CD4-positive, CD25-positive, alpha-beta regulatory T cell (primary cell): Measurements from ENCODE around the gene CCBE1. TPM values are rescaled to one million over a fixed set of nuclear protein-coding genes. Genes with fewer than 3 reads are reported as not detected.

Source experiments
- ATAC-seq, 2 donors: fragments of 150-1000 bp; cut with Tn5 transposase; one replicate each; pipeline ENCODE4 v1.10.0; 2021; ENCODE audit warnings: low read depth in 2 of 2, moderate number of reproducible peaks in 2 of 2, moderate library complexity in 1 of 2
- DNase-seq, 3 donors: peaks; one replicate each; pipeline versions ENCODE4 v3.0.0 to v3.0.0-alpha.2; 2012 to 2022; ENCODE audit warnings: mixed read lengths in 1 of 3
- H3K27ac ChIP-seq: one replicate; pipeline ENCODE4 v1.7.0; 2013; ENCODE audit warnings: mild to moderate bottlenecking, low read length; ENCODE audit not compliant: insufficient read depth, poor library complexity, severe bottlenecking
- H3K27me3 ChIP-seq: one replicate; pipeline ENCODE4 v1.7.0; 2013; ENCODE audit warnings: low read length; ENCODE audit not compliant: control insufficient read depth, insufficient read depth
- H3K36me3 ChIP-seq: one replicate; pipeline ENCODE4 v1.7.0; 2013; ENCODE audit warnings: mild to moderate bottlenecking, low read length, moderate library complexity; ENCODE audit not compliant: control insufficient read depth, insufficient read depth
- H3K4me1 ChIP-seq: 2 replicates; pipeline ENCODE4 v1.7.0; 2013; ENCODE audit warnings: mild to moderate bottlenecking, low read length; ENCODE audit not compliant: insufficient read depth, control insufficient read depth, poor library complexity, severe bottlenecking
- H3K4me3 ChIP-seq: one replicate; pipeline ENCODE4 v1.7.0; 2013; ENCODE audit warnings: low read depth, mild to moderate bottlenecking, low read length, moderate library complexity
- H3K9me3 ChIP-seq, 2 experiments: 1 replicate in 1 of 2; 2 replicates in 1 of 2; pipeline ENCODE4 v1.7.0; 2013; ENCODE audit warnings: low read length in 2 of 2, mild to moderate bottlenecking in 1 of 2, moderate library complexity in 1 of 2; ENCODE audit not compliant: control insufficient read depth in 2 of 2
- H3K27ac Mint-ChIP-seq, 3 donors: one replicate each; pipeline ENCODE4 v1.8.0; 2020 to 2022; ENCODE audit warnings: mild to moderate bottlenecking in 3 of 3, mixed read lengths in 3 of 3, moderate library complexity in 2 of 3
- H3K27me3 Mint-ChIP-seq: one replicate; pipeline ENCODE4 v1.8.0; 2022; ENCODE audit warnings: mild to moderate bottlenecking, mixed read lengths
- H3K36me3 Mint-ChIP-seq: one replicate; pipeline ENCODE4 v1.8.0; 2020; ENCODE audit warnings: mixed read lengths
- H3K4me1 Mint-ChIP-seq, 4 donors: one replicate each; pipeline ENCODE4 v1.8.0; 2020 to 2022; ENCODE audit warnings: mixed read lengths in 4 of 4, mild to moderate bottlenecking in 1 of 4
- H3K4me3 Mint-ChIP-seq, 4 donors: one replicate each; pipeline ENCODE4 v1.8.0; 2020 to 2022; ENCODE audit warnings: mild to moderate bottlenecking in 4 of 4, mixed read lengths in 4 of 4, moderate library complexity in 3 of 4
- H3K9me3 Mint-ChIP-seq, 7 donors: one replicate each; pipeline ENCODE4 v1.8.0; 2020 to 2022; ENCODE audit warnings: mixed read lengths in 7 of 7, mild to moderate bottlenecking in 3 of 7, moderate library complexity in 2 of 7
- polyA plus RNA-seq, 4 donors: library from polyadenylated mRNA; unstranded; fragments of 300-500 nt; fragmentation: Illumina TruSeq; gene quantifications; one replicate each; pipeline ENCODE4 v1.2.3, GENCODE V29; 2021
- total RNA-seq: library from RNA; stranded (reverse); gene quantifications from one replicate; pipeline ENCODE4 v1.2.3, GENCODE V29; 2022

CCBE1 gene
- total and polyA plus RNA-seq, 5 donors from 2014 or later = not detected

- Histone ChIP-seq H3K27me3 (peaks cover 2% of the 10 kb centered on the region), H3K4me3 (no peak overlapping the region), H3K27ac (no peak overlapping the region), H3K9me3 (no peaks in the 10 kb centered on the region), H3K4me1 (no peaks in the 10 kb centered on the region), H3K36me3 (no peaks in the 10 kb centered on the region)
- DNase-seq (peak in 1 of 3 donors; percentile 19), ATAC-seq (no peak)
- Mint-ChIP-seq H3K4me1 (peaks cover 0 to 7% (median 5%) of the 10 kb centered on the region in 4 donors), H3K27me3 (peaks cover 33% of the 10 kb centered on the region), H3K27ac (no peak overlapping the region), H3K4me3 (no peak overlapping the region), H3K9me3 (peaks cover 0 to 1% (median 0%) of the 10 kb centered on the region in 7 donors), H3K36me3 (no peaks in the 10 kb centered on the region)
These were observed 301.7 kb downstream of the CCBE1 start for GRCh38 chr18:59395226-59396175.

DNA sequence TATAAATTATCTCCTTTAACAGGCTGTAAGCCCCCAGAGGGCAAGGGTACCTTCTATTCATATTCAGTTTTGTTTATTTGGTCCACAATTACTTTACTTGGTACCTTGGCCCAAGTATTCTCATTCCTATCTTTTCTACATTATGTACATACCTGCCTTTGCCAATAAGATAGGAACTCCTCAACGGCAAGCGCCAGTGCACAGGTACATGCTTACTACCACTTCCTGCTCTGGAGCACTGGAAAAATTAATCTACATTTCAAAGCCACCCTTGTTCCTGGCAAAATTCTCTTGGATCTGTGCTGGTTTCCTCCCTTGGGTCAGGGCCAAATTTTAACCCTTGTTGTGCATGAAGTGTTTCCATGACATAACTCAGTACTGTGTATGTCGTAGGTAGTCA lies 303.8 kb downstream of the CCBE1 start:
- H3K27ac ChIP-seq = no peak overlapping the region
- no peaks in the 10 kb centered on the region for H3K36me3 ChIP-seq
- H3K9me3 ChIP-seq = no peaks in the 10 kb centered on the region
- H3K36me3 Mint-ChIP-seq = no peaks in the 10 kb centered on the region
- peaks cover 38% of the 10 kb centered on the region for H3K27me3 Mint-ChIP-seq
- H3K9me3 Mint-ChIP-seq = peaks cover 0 to 1% (median 0%) of the 10 kb centered on the region in 7 donors
- H3K4me3 ChIP-seq = no peak overlapping the region
- H3K27ac Mint-ChIP-seq = no peak overlapping the region
- DNase-seq (no peak), ATAC-seq (no peak)
- H3K4me1 Mint-ChIP-seq = peaks cover 0 to 7% (median 5%) of the 10 kb centered on the region in 4 donors
- no peaks in the 10 kb centered on the region for H3K4me1 ChIP-seq
- H3K4me3 Mint-ChIP-seq = no peak overlapping the region
- peaks cover 5% of the 10 kb centered on the region for H3K27me3 ChIP-seq

GRCh38 chr18:59388817-59389216 lies 308.4 kb downstream of the CCBE1 start:
- H3K4me3 Mint-ChIP-seq = no peak overlapping the region
- Histone ChIP-seq H3K9me3 (no peaks in the 10 kb centered on the region), H3K36me3 (no peaks in the 10 kb centered on the region), H3K4me1 (no peaks in the 10 kb centered on the region), H3K4me3 (no peak overlapping the region), H3K27ac (no peak overlapping the region), H3K27me3 (peaks cover 3% of the 10 kb centered on the region)
- peaks cover 27% of the 10 kb centered on the region for H3K27me3 Mint-ChIP-seq
- H3K4me1 Mint-ChIP-seq = no peaks in the 10 kb centered on the region
- H3K36me3 Mint-ChIP-seq = no peaks in the 10 kb centered on the region
- peaks cover 0 to 1% (median 0%) of the 10 kb centered on the region in 7 donors for H3K9me3 Mint-ChIP-seq
- DNase-seq (no peak), ATAC-seq (no peak)
- H3K27ac Mint-ChIP-seq = no peak overlapping the region

DNA sequence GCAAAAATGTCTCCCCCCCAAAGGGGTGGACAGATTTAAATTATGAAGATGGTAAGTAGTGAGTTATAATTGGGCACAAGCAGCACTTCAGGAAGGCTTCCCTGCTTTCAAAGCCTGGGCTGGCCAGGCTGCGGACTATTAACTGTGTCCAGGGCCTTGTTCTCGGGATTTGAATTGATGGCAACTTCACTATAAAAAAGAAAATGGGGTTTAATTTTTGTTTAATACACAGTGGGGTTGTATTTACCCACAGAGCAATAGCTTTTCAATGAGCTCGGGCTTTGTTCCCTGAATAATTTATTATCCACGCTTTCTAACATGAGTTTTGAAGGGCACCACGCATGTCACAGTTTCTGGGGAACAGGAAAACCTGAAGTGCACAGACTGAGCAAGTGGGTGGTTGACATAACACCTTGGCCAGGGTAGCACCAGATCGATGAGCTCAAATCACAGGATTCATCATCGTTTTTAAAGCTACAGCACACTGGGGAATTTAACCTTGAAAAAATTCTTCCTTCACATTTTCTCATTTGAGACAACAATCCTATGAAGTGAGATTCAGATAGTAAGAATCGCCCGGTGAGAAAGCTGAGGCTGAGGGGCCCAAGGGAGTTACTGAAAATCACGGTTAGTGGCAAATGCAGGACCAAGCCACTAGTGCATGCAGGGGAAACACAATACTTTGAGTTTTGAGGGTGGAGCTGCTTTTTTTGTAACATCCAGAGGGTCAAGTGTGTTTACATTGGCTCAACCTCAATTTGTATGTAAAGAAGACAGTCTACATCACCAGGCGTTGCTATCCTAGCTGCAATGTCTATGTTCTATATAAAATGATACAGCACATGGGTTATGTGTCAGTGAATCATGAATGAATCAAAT lies 309.3 kb downstream of the CCBE1 start:
- H3K4me3 ChIP-seq = no peak overlapping the region
- H3K27ac Mint-ChIP-seq = no peak overlapping the region
- H3K27me3 Mint-ChIP-seq = peaks cover 23% of the 10 kb centered on the region
- H3K4me1 Mint-ChIP-seq = no peaks in the 10 kb centered on the region
- H3K27me3 ChIP-seq = peaks cover 3% of the 10 kb centered on the region
- peaks cover 0 to 1% (median 0%) of the 10 kb centered on the region in 7 donors for H3K9me3 Mint-ChIP-seq
- no peak overlapping the region for H3K27ac ChIP-seq
- no peaks in the 10 kb centered on the region for H3K9me3 ChIP-seq
- no peaks in the 10 kb centered on the region for H3K4me1 ChIP-seq
- H3K36me3 ChIP-seq = no peaks in the 10 kb centered on the region
- ATAC-seq = no peak
- H3K4me3 Mint-ChIP-seq = no peak overlapping the region
- no peaks in the 10 kb centered on the region for H3K36me3 Mint-ChIP-seq
- no peak for DNase-seq

DNA sequence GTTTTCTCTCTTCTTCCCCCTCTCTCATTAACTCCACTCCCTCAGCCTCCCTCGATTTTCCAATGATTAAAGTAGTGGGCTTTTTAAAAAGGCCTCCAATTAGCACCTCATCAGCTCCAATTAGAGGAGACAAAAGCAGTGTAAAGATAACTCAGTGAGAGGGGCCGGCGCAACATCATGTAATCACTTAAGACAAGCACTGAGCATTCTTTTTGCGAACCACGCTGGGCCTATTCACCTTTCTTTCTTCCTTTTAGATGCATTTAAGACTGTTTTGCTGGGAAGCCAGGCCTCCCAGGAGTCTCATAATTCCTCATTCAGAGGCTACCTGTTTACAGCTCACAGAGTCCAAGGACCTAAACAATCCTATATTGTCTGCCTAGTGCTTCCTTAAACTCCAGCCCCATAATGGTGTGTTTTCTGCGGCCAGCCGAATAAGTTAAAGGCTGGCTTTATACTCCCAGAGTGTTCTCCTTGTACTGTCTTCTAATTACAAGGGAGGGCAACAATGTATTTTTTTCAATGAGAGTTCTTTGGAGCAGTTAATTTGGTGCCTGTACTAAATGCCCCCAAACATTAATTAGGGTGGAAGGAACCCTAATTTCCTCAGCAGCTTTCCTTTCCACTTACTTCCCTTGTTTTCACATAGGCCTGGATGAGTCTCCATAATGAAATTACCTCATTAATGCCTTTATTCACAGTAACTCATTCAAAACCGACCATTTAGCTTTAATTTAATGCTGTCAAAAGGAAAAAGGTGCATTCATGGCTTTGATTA lies 310.1 kb downstream of the CCBE1 start:
- no peak for DNase-seq
- H3K36me3 ChIP-seq = no peaks in the 10 kb centered on the region

GRCh38 chr18:59385191-59385590 lies 312.0 kb downstream of the CCBE1 start:
- Histone ChIP-seq H3K36me3 (no peaks in the 10 kb centered on the region), H3K27ac (no peak overlapping the region), H3K9me3 (no peaks in the 10 kb centered on the region), H3K4me3 (no peak overlapping the region), H3K27me3 (peaks cover 3% of the 10 kb centered on the region), H3K4me1 (no peaks in the 10 kb centered on the region)
- ATAC-seq (no peak), DNase-seq (no peak)
- Mint-ChIP-seq H3K9me3 (peaks cover 0 to 1% (median 0%) of the 10 kb centered on the region in 7 donors), H3K36me3 (no peaks in the 10 kb centered on the region), H3K27ac (no peak overlapping the region), H3K27me3 (peaks cover 17% of the 10 kb centered on the region), H3K4me1 (no peaks in the 10 kb centered on the region), H3K4me3 (no peak overlapping the region)

More for the DNA sequence above, 310.1 kb downstream of the CCBE1 start:
- no peaks in the 10 kb centered on the region for H3K4me1 Mint-ChIP-seq
- H3K27me3 ChIP-seq = peaks cover 3% of the 10 kb centered on the region
- no peaks in the 10 kb centered on the region for H3K4me1 ChIP-seq
- no peaks in the 10 kb centered on the region for H3K9me3 ChIP-seq
- no peak for ATAC-seq
- no peaks in the 10 kb centered on the region for H3K36me3 Mint-ChIP-seq
- H3K27ac Mint-ChIP-seq = no peak overlapping the region
- H3K4me3 Mint-ChIP-seq = no peak overlapping the region
- H3K27ac ChIP-seq = no peak overlapping the region
- H3K4me3 ChIP-seq = no peak overlapping the region
- H3K9me3 Mint-ChIP-seq = peaks cover 0 to 1% (median 0%) of the 10 kb centered on the region in 7 donors
- H3K27me3 Mint-ChIP-seq = peaks cover 18% of the 10 kb centered on the region

GRCh38 chr18:59383851-59384250 lies 313.4 kb downstream of the CCBE1 start:
- Mint-ChIP-seq H3K27me3 (peaks cover 18% of the 10 kb centered on the region), H3K4me1 (no peaks in the 10 kb centered on the region), H3K4me3 (no peak overlapping the region), H3K36me3 (no peaks in the 10 kb centered on the region), H3K9me3 (peaks cover 0 to 1% (median 0%) of the 10 kb centered on the region in 7 donors), H3K27ac (no peak overlapping the region)
- ATAC-seq = no peak
- H3K4me1 ChIP-seq = no peaks in the 10 kb centered on the region
- no peaks in the 10 kb centered on the region for H3K9me3 ChIP-seq
- H3K36me3 ChIP-seq = no peaks in the 10 kb centered on the region
- H3K4me3 ChIP-seq = no peak overlapping the region
- DNase-seq = no peak
- H3K27me3 ChIP-seq = peaks cover 3% of the 10 kb centered on the region
- H3K27ac ChIP-seq = no peak overlapping the region
